HepG2 (cell line): ENCODE data around the gene DCAF8. TPM values are rescaled to one million over a fixed set of nuclear protein-coding genes. Genes with fewer than 3 reads are reported as not detected.

Source experiments
- BHLHE40 ChIP-seq: IDR thresholded peaks from 2 replicates; pipeline ENCODE4 v1.6.1; 2011; ENCODE audit warnings: low read length, improper control_type of control experiment
- BRCA1 ChIP-seq: sonication (generic); formaldehyde crosslinking; IDR thresholded peaks from 2 replicates; pipeline ENCODE4 v1.4.0; 2020; ENCODE audit warnings: missing genetic modification reagents
- EZH2 ChIP-seq: conservative IDR thresholded peaks from 2 replicates; pipeline ENCODE4 v1.6.1; 2012; ENCODE audit warnings: mild to moderate bottlenecking, low read depth, low read length, moderate library complexity
- FOXJ3 ChIP-seq: sonication (generic); formaldehyde crosslinking; IDR thresholded peaks from 2 replicates; pipeline ENCODE4 v1.4.0; 2020; ENCODE audit warnings: missing genetic modification reagents, mild to moderate bottlenecking, borderline replicate concordance
- HNRNPL ChIP-seq: fragments of 200-400 bp; formaldehyde crosslinking; IDR thresholded peaks from 2 replicates; pipeline ENCODE4 v1.6.1; 2017; ENCODE audit warnings: mild to moderate bottlenecking, low read depth, low read length
- HOXA5 ChIP-seq: sonication (generic); formaldehyde crosslinking; IDR thresholded peaks from 2 replicates; pipeline ENCODE4 v1.4.0; 2020; ENCODE audit warnings: missing genetic modification reagents
- NFKBIZ ChIP-seq: IDR thresholded peaks from 2 replicates; pipeline ENCODE4 v1.6.1; 2018; ENCODE audit warnings: missing genetic modification reagents, missing compliant biosample characterization
- PAWR ChIP-seq: sonication (generic); formaldehyde crosslinking; IDR thresholded peaks from 2 replicates; pipeline ENCODE4 v1.4.0; 2020; ENCODE audit warnings: missing genetic modification reagents, mild to moderate bottlenecking, borderline replicate concordance
- PHF21A ChIP-seq: sonication (generic); formaldehyde crosslinking; IDR thresholded peaks from 2 replicates; pipeline ENCODE4 v1.5.0; 2020; ENCODE audit warnings: mild to moderate bottlenecking, missing genetic modification reagents
- PRPF4 ChIP-seq: fragments of 200-400 bp; formaldehyde crosslinking; IDR thresholded peaks from 2 replicates; pipeline ENCODE4 v1.6.1; 2016; ENCODE audit warnings: low read length, low read depth; ENCODE audit not compliant: poor library complexity, severe bottlenecking
- SETDB1 ChIP-seq: sonication (generic); formaldehyde crosslinking; IDR thresholded peaks from 2 replicates; pipeline ENCODE4 v1.5.1; 2020; ENCODE audit warnings: missing genetic modification reagents, mild to moderate bottlenecking, borderline replicate concordance
- ZNF256 ChIP-seq: sonication (generic); formaldehyde crosslinking; conservative IDR thresholded peaks from 2 replicates; pipeline ENCODE4 v1.4.0; 2020; ENCODE audit warnings: missing genetic modification reagents
- ZNF260 ChIP-seq: sonication (generic); formaldehyde crosslinking; IDR thresholded peaks from 2 replicates; pipeline ENCODE4 v1.4.0; 2020; ENCODE audit warnings: missing genetic modification reagents, low read depth, mild to moderate bottlenecking, borderline replicate concordance
- ZNF510 ChIP-seq: sonication (generic); formaldehyde crosslinking; IDR thresholded peaks from 2 replicates; pipeline ENCODE4 v1.4.0; 2020; ENCODE audit warnings: low read depth, mild to moderate bottlenecking, missing genetic modification reagents
- ZNF781 ChIP-seq: sonication (generic); formaldehyde crosslinking; IDR thresholded peaks from 2 replicates; pipeline ENCODE4 v1.5.1; 2020; ENCODE audit warnings: borderline replicate concordance, mild to moderate bottlenecking, missing genetic modification reagents; ENCODE audit errors: not compliant biosample characterization
- polyA plus RNA-seq, 8 experiments: library from polyadenylated mRNA; depleted of rRNA in 3 of 8; stranded (reverse) in 7 of 8; unstranded in 1 of 8; fragments of >200 nt; fragmentation: Illumina TruSeq in 4 of 8; extraction: Trizol in 4 of 8; gene quantifications; 2 replicates each; pipeline versions ENCODE4 v1.2.1 to v1.2.3, GENCODE V29; 2011 to 2016; ENCODE audit warnings: low read depth in 4 of 8, missing spikeins in 1 of 8, mixed read lengths in 1 of 8; ENCODE audit not compliant: insufficient read depth in 1 of 8
- total RNA-seq, 5 experiments: library from RNA; depleted of rRNA; stranded (reverse); fragments of >200 nt; fragmentation: Illumina TruSeq; extraction: Trizol; gene quantifications; 2 replicates each; pipeline ENCODE4 v1.2.3, GENCODE V29; 2016; ENCODE audit warnings: low read depth in 1 of 5
- TF ChIP-seq, protein P1 (sequence below): sonication (generic); formaldehyde crosslinking; IDR thresholded peaks from 2 replicates; pipeline ENCODE4 v1.4.0; 2020; ENCODE audit warnings: mild to moderate bottlenecking, missing genetic modification reagents
- TF ChIP-seq, protein P2 (sequence below), 2 experiments: sonication (generic) in 1 of 2; formaldehyde crosslinking in 1 of 2; IDR thresholded peaks; 2 replicates each; pipeline versions ENCODE4 v1.6.1 to v1.9.0; 2014 to 2022; ENCODE audit warnings: antibody characterized with exemption in 1 of 2, borderline replicate concordance in 1 of 2, inconsistent platforms in 1 of 2, low read depth in 1 of 2, missing genetic modification reagents in 1 of 2
- TF ChIP-seq, protein P3 (sequence below), 2 experiments: sonication (generic) in 1 of 2; formaldehyde crosslinking in 1 of 2; IDR thresholded peaks; 2 replicates each; pipeline versions ENCODE4 v1.5.1 to v1.6.1; 2011 to 2020; ENCODE audit warnings: borderline replicate concordance in 1 of 2, low read depth in 1 of 2, low read length in 1 of 2, mild to moderate bottlenecking in 1 of 2, missing genetic modification reagents in 1 of 2, moderate library complexity in 1 of 2

Gene DCAF8
- total and polyA plus RNA-seq, 2 of the 13 experiments (the other 11 are each of a cell fraction or from before 2014, with no cell fraction given), result 73.4 to 79.8 TPM

DNA sequence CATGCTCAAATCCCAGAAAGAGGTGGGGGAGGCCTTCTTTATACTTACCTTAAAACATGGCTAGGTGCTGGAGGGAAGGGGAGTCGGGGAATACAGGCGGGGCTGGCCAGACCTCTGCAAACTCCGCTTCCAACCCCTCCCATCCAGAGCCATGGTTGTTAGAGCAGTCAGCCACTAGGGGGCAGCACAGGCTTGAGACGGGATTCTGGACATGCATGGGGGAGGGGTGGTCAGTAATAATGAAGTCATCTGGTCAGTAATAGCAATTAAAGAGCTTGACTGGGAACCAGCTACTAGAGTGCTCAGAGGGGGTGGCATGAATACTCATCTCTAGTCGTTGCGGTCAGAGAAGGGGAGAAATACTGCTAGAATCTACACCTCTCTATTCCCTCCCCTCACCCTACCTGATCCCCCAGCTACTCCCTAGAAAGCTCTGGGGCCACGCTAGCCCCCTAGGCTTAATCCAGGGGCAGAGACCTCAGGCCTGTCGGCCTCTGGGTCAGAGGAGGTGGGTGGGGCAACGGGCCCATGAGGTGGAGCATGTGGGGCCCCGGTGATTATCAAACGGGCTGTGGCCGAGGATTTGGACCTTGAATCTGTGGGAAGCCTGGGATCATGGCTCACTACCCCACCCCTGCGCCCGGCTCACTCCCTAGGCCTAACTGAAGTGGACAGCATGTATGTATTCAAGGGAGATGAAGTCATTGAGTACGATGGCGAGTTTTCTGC, 69.1 kb downstream of the DCAF8 start (continued):
- TF ChIP-seq PHF21A (peak; percentile 70), ZNF260 (CRISPR knock-in tag) (no peak), ZNF510 (CRISPR knock-in tag) (no peak), NFKBIZ (no peak; the same call in 1 of the 2 replicates), EZH2 (no peak), PAWR (no peak), HOXA5 (CRISPR knock-in tag) (0 out of 2 replicates have a peak, but pooled peaks have one; percentile 51), BRCA1 (CRISPR knock-in tag) (no peak), FOXJ3 (CRISPR knock-in tag) (no peak), ZNF781 (CRISPR knock-in tag) (peak; percentile 47), BHLHE40 (no peak), HNRNPL (no peak), ZNF256 (CRISPR knock-in tag) (no peak), PRPF4 (peak; percentile 50), SETDB1 (no peak)
- TF ChIP-seq, protein P1, sequence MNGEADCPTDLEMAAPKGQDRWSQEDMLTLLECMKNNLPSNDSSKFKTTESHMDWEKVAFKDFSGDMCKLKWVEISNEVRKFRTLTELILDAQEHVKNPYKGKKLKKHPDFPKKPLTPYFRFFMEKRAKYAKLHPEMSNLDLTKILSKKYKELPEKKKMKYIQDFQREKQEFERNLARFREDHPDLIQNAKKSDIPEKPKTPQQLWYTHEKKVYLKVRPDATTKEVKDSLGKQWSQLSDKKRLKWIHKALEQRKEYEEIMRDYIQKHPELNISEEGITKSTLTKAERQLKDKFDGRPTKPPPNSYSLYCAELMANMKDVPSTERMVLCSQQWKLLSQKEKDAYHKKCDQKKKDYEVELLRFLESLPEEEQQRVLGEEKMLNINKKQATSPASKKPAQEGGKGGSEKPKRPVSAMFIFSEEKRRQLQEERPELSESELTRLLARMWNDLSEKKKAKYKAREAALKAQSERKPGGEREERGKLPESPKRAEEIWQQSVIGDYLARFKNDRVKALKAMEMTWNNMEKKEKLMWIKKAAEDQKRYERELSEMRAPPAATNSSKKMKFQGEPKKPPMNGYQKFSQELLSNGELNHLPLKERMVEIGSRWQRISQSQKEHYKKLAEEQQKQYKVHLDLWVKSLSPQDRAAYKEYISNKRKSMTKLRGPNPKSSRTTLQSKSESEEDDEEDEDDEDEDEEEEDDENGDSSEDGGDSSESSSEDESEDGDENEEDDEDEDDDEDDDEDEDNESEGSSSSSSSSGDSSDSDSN (CRISPR knock-in tag), result no peak
- TF ChIP-seq, protein P2, sequence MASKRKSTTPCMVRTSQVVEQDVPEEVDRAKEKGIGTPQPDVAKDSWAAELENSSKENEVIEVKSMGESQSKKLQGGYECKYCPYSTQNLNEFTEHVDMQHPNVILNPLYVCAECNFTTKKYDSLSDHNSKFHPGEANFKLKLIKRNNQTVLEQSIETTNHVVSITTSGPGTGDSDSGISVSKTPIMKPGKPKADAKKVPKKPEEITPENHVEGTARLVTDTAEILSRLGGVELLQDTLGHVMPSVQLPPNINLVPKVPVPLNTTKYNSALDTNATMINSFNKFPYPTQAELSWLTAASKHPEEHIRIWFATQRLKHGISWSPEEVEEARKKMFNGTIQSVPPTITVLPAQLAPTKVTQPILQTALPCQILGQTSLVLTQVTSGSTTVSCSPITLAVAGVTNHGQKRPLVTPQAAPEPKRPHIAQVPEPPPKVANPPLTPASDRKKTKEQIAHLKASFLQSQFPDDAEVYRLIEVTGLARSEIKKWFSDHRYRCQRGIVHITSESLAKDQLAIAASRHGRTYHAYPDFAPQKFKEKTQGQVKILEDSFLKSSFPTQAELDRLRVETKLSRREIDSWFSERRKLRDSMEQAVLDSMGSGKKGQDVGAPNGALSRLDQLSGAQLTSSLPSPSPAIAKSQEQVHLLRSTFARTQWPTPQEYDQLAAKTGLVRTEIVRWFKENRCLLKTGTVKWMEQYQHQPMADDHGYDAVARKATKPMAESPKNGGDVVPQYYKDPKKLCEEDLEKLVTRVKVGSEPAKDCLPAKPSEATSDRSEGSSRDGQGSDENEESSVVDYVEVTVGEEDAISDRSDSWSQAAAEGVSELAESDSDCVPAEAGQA (IDR thresholded peaks at IDR 0.05; ENCODE audit: low read depth), result no peak
- TF ChIP-seq, protein P2 (CRISPR knock-in tag; IDR thresholded peaks at IDR 0.05; ENCODE audit: borderline replicate concordance), result no peak
- TF ChIP-seq, protein P3, sequence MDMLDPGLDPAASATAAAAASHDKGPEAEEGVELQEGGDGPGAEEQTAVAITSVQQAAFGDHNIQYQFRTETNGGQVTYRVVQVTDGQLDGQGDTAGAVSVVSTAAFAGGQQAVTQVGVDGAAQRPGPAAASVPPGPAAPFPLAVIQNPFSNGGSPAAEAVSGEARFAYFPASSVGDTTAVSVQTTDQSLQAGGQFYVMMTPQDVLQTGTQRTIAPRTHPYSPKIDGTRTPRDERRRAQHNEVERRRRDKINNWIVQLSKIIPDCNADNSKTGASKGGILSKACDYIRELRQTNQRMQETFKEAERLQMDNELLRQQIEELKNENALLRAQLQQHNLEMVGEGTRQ (IDR thresholded peaks at IDR 0.05; ENCODE audit: low read depth, low read length), result no peak
- TF ChIP-seq, protein P3 (CRISPR knock-in tag; IDR thresholded peaks at IDR 0.05; ENCODE audit: borderline replicate concordance), result no peak
